RWPE2 (cell line): ENCODE results near the gene CTNNA1.
"Not testable (repeated sequence)": the region's sequence is repeated elsewhere in the genome, so short reads cannot be mapped to it uniquely, and the experiment has no call there.

Experiments
- ATAC-seq: fragments of 200-7000 bp; cut with Tn5 transposase; 3 replicates; pipeline ENCODE4 v1.9.1; 2021; ENCODE audit warnings: low read depth
- DNase-seq: peaks from one replicate; pipeline ENCODE4 v3.0.0-alpha.2; 2020; ENCODE audit warnings: low spot score
- H3K27ac ChIP-seq: fragments of 450-650 bp; 2 replicates; pipeline ENCODE4 v1.5.1; 2017; ENCODE audit warnings: mild to moderate bottlenecking; ENCODE audit not compliant: poor library complexity, severe bottlenecking
- H3K27me3 ChIP-seq: fragments of 250-450 bp; sonication (Bioruptor Pico); 2 replicates; pipeline ENCODE4 v1.5.1; 2021; ENCODE audit warnings: mild to moderate bottlenecking, moderate library complexity; ENCODE audit not compliant: insufficient read depth, poor library complexity, severe bottlenecking
- H3K36me3 ChIP-seq: fragments of 250-450 bp; sonication (Bioruptor Pico); 2 replicates; pipeline ENCODE4 v1.5.1; 2020; ENCODE audit warnings: low read depth, mild to moderate bottlenecking, moderate library complexity
- H3K4me1 ChIP-seq: fragments of 250-450 bp; sonication (Bioruptor Pico); 2 replicates; pipeline ENCODE4 v1.5.1; 2021; ENCODE audit warnings: mild to moderate bottlenecking, moderate library complexity; ENCODE audit not compliant: insufficient read depth, poor library complexity, severe bottlenecking
- H3K4me3 ChIP-seq: fragments of 250-450 bp; sonication (Bioruptor Pico); 2 replicates; pipeline ENCODE4 v1.5.1; 2021; ENCODE audit warnings: mild to moderate bottlenecking, moderate library complexity; ENCODE audit not compliant: severe bottlenecking
- H3K9me3 ChIP-seq: fragments of 250-450 bp; sonication (Bioruptor Pico); 2 replicates; pipeline ENCODE4 v1.5.1; 2021; ENCODE audit warnings: mild to moderate bottlenecking, moderate library complexity; ENCODE audit not compliant: severe bottlenecking
- TF ChIP-seq, protein P1 (sequence below): fragments of 450-650 bp; IDR thresholded peaks from one replicate; pipeline ENCODE4 v1.5.1; 2017; ENCODE audit warnings: mild to moderate bottlenecking, moderate library complexity; ENCODE audit not compliant: poor library complexity, severe bottlenecking

CTNNA1 gene

DNA sequence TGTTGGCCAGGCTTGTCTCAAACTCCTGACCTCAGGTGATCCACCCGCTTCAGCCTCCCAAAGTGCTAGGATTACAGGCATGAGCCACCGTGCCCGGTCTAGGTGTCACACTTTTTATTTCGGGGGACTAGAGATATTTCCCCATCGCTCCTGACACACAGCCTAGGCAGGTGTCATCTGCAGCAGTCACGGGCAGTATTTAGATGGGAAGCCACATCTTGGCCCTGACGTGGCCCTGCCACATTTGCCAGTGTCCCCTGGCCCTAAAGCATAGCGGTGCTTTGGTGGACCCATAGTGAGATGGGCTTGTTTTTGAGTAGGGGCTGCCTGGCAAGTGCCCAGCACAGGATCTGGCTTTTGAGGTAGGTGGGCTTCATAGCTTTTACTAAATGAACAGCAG, 167.0 kb downstream of the CTNNA1 start:
- Histone ChIP-seq H3K4me1 (peaks cover 3% of the 10 kb centered on the region), H3K27ac (no peak overlapping the region), H3K36me3 (peaks cover 73% of the 10 kb centered on the region), H3K4me3 (no peak overlapping the region), H3K27me3 (no peaks in the 10 kb centered on the region), H3K9me3 (no peaks in the 10 kb centered on the region)
- ATAC-seq = no peak
- DNase-seq = no peak
- TF ChIP-seq, protein P1, sequence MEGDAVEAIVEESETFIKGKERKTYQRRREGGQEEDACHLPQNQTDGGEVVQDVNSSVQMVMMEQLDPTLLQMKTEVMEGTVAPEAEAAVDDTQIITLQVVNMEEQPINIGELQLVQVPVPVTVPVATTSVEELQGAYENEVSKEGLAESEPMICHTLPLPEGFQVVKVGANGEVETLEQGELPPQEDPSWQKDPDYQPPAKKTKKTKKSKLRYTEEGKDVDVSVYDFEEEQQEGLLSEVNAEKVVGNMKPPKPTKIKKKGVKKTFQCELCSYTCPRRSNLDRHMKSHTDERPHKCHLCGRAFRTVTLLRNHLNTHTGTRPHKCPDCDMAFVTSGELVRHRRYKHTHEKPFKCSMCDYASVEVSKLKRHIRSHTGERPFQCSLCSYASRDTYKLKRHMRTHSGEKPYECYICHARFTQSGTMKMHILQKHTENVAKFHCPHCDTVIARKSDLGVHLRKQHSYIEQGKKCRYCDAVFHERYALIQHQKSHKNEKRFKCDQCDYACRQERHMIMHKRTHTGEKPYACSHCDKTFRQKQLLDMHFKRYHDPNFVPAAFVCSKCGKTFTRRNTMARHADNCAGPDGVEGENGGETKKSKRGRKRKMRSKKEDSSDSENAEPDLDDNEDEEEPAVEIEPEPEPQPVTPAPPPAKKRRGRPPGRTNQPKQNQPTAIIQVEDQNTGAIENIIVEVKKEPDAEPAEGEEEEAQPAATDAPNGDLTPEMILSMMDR = no peak

GRCh38 chr5:138921362-138921761, 168.1 kb downstream of the CTNNA1 start:
- H3K9me3 ChIP-seq, H3K4me3 ChIP-seq, DNase-seq, ATAC-seq, H3K4me1 ChIP-seq, H3K27me3 ChIP-seq, H3K27ac ChIP-seq: not testable (repeated sequence)
- peaks cover 78% of the 10 kb centered on the region for H3K36me3 ChIP-seq

DNA sequence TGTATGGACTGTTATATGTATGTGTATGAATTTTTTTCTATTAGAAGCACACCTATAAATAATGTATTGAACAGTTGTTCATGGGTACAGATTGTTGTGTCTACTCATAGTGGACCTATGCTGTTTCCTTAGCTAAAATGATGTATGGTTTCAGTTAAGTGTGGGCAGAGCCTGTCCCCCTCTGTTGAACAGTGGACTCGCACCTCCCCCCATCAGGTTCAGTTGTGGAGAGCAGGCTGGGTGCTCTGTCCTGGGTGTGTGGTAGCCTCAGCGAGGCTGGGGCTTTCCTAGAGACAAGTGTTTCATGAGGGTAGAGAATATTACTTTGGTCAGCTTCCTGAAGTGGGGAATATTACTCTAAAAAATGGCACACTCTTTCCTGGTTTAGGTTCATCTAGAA, 169.3 kb downstream of the CTNNA1 start:
- Histone ChIP-seq H3K36me3 (peaks cover 80% of the 10 kb centered on the region), H3K27me3 (no peaks in the 10 kb centered on the region), H3K4me3 (no peak overlapping the region), H3K4me1 (peaks cover 3% of the 10 kb centered on the region), H3K27ac (no peak overlapping the region), H3K9me3 (no peaks in the 10 kb centered on the region)
- DNase-seq = no peak
- TF ChIP-seq, protein P1 = no peak
- no peak for ATAC-seq

- Histone ChIP-seq H3K4me3 (no peak overlapping the region), H3K36me3 (peaks cover 79% of the 10 kb centered on the region), H3K9me3 (no peaks in the 10 kb centered on the region), H3K4me1 (peaks cover 3% of the 10 kb centered on the region), H3K27ac (no peak overlapping the region), H3K27me3 (no peaks in the 10 kb centered on the region)
- DNase-seq = no peak
- no peak for ATAC-seq
- TF ChIP-seq, protein P1 = no peak
These were observed 171.9 kb downstream of the CTNNA1 start for GRCh38 chr5:138925090-138925635.

GRCh38 chr5:138926257-138926656, 173.0 kb downstream of the CTNNA1 start:
- Histone ChIP-seq H3K9me3 (no peaks in the 10 kb centered on the region), H3K27ac (no peak overlapping the region), H3K4me1 (peaks cover under 1% of the 10 kb centered on the region), H3K36me3 (peaks cover 85% of the 10 kb centered on the region), H3K4me3 (no peak overlapping the region), H3K27me3 (no peaks in the 10 kb centered on the region)
- TF ChIP-seq, protein P1 = no peak
- DNase-seq = no peak
- no peak for ATAC-seq
